Neuronal stem cell (in vitro differentiated cells): ENCODE results near the gene TRPC3. TPM values are rescaled to one million over a fixed set of nuclear protein-coding genes. Genes with fewer than 3 reads are reported as not detected.

ENCODE experiments used
- DNase-seq: peaks from one replicate; pipeline ENCODE4 v3.0.0-alpha.2; 2013; ENCODE audit warnings: low spot score
- H2AFZ ChIP-seq: one replicate; pipeline ENCODE4 v1.6.1; 2013; ENCODE audit warnings: mild to moderate bottlenecking, low read length, inconsistent platforms
- H2AK5ac ChIP-seq: 2 replicates; pipeline ENCODE4 v1.6.1; 2013; ENCODE audit warnings: low read depth, mild to moderate bottlenecking, inconsistent platforms, low read length, moderate library complexity, mixed read lengths
- H2BK120ac ChIP-seq: 2 replicates; pipeline ENCODE4 v1.6.1; 2013; ENCODE audit warnings: low read depth, mild to moderate bottlenecking, inconsistent platforms, low read length, moderate library complexity, mixed read lengths
- H2BK12ac ChIP-seq: one replicate; pipeline ENCODE4 v1.6.1; 2013; ENCODE audit warnings: low read length, inconsistent platforms
- H2BK15ac ChIP-seq: 2 replicates; pipeline ENCODE4 v1.6.1; 2013; ENCODE audit warnings: mild to moderate bottlenecking, low read length, inconsistent platforms, mixed read lengths
- H2BK5ac ChIP-seq: one replicate; pipeline ENCODE4 v1.6.1; 2013; ENCODE audit warnings: inconsistent platforms, mild to moderate bottlenecking, low read length, moderate library complexity
- H3K14ac ChIP-seq: one replicate; pipeline ENCODE4 v1.6.1; 2013; ENCODE audit warnings: low read length, inconsistent platforms
- H3K18ac ChIP-seq: 2 replicates; pipeline ENCODE4 v1.6.1; 2013; ENCODE audit warnings: low read length, inconsistent platforms
- H3K23ac ChIP-seq: 2 replicates; pipeline ENCODE4 v1.6.1; 2013; ENCODE audit warnings: low read depth, mild to moderate bottlenecking, mixed read lengths, low read length, inconsistent platforms; ENCODE audit not compliant: poor library complexity
- H3K27ac ChIP-seq: replicated peaks from 3 replicates; pipeline ENCODE4 v1.5.1; 2013; ENCODE audit warnings: low read length, inconsistent platforms
- H3K27me3 ChIP-seq, 3 experiments: 2 replicates each; pipeline ENCODE4 v1.6.1; 2013; ENCODE audit warnings: low read length in 3 of 3, mild to moderate bottlenecking in 2 of 3, inconsistent platforms in 1 of 3, low read depth in 1 of 3, mixed read lengths in 1 of 3, moderate library complexity in 1 of 3; ENCODE audit not compliant: control insufficient read depth in 3 of 3, insufficient read depth in 3 of 3
- H3K36me3 ChIP-seq, 2 donors: replicated peaks in 1 of 2; 2 replicates each; pipeline ENCODE4 v1.6.1; 2013; ENCODE audit warnings: low read length in 2 of 2; ENCODE audit not compliant: control insufficient read depth in 2 of 2, insufficient read depth in 2 of 2
- H3K4ac ChIP-seq: 2 replicates; pipeline ENCODE4 v1.6.1; 2013; ENCODE audit warnings: inconsistent platforms, mild to moderate bottlenecking, low read length, moderate library complexity
- H3K4me1 ChIP-seq, 2 donors: 1 replicate in 1 of 2; 2 replicates in 1 of 2; pipeline ENCODE4 v1.6.1; 2013; ENCODE audit warnings: low read length in 2 of 2, low read depth in 1 of 2; ENCODE audit not compliant: control insufficient read depth in 2 of 2, insufficient read depth in 1 of 2
- H3K4me2 ChIP-seq: one replicate; pipeline ENCODE4 v1.6.1; 2013; ENCODE audit warnings: mild to moderate bottlenecking, low read length, inconsistent platforms; ENCODE audit not compliant: insufficient read depth, poor library complexity, severe bottlenecking
- H3K4me3 ChIP-seq, 2 donors: 2 replicates each; pipeline ENCODE4 v1.5.1; 2013; ENCODE audit warnings: low read length in 2 of 2, mild to moderate bottlenecking in 2 of 2, inconsistent platforms in 1 of 2, moderate library complexity in 1 of 2
- H3K79me1 ChIP-seq: one replicate; pipeline ENCODE4 v1.6.1; 2013; ENCODE audit warnings: low read depth, mild to moderate bottlenecking, inconsistent platforms, low read length, moderate library complexity
- H3K9ac ChIP-seq: one replicate; pipeline ENCODE4 v1.6.1; 2013; ENCODE audit warnings: mild to moderate bottlenecking, low read depth, low read length, inconsistent platforms; ENCODE audit not compliant: poor library complexity
- H3K9me3 ChIP-seq, 2 donors: replicated peaks in 1 of 2; 2 replicates each; pipeline versions ENCODE3 to v1.6.1; 2013; ENCODE audit warnings: low read length in 2 of 2, mild to moderate bottlenecking in 2 of 2, inconsistent platforms in 1 of 2, low read depth in 1 of 2, mixed read lengths in 1 of 2, moderate library complexity in 1 of 2; ENCODE audit not compliant: control insufficient read depth in 2 of 2, insufficient read depth in 1 of 2
- H4K8ac ChIP-seq: one replicate; pipeline ENCODE4 v1.6.1; 2013; ENCODE audit warnings: low read depth, mild to moderate bottlenecking, inconsistent platforms, low read length, moderate library complexity
- H4K91ac ChIP-seq: one replicate; pipeline ENCODE4 v1.6.1; 2013; ENCODE audit warnings: low read length, low read depth, mild to moderate bottlenecking, inconsistent platforms; ENCODE audit not compliant: poor library complexity
- WGBS, 2 donors: extraction: QIAGEN DNeasy Blood & Tissue Kit; methylation state at CpG; one replicate each; pipeline ENCODE4 v1.1.7; 2013; ENCODE audit warnings: missing lambda C conversion rate in 2 of 2, mixed read lengths in 1 of 2; ENCODE audit not compliant: insufficient read length in 2 of 2, insufficient replicate concordance in 1 of 2; ENCODE audit errors: extremely low coverage in 2 of 2; 5-methylcytosine and 5-hydroxymethylcytosine counted together
- polyA plus RNA-seq, 2 experiments: library from polyadenylated mRNA; stranded (reverse); fragments of 200-250 nt; gene quantifications; one replicate each; pipeline ENCODE4 v1.2.3, GENCODE V29; 2013

TRPC3 gene
- 0.07 TPM for polyA plus RNA-seq (2013, experiment 1 of 2)
- 0.01 TPM for polyA plus RNA-seq (2013, experiment 2 of 2)

- Histone ChIP-seq H3K36me3 (no peaks in the 10 kb centered on the region), H3K4ac (no peak within 1 kb of the TSS), H4K91ac (no peak within 1 kb of the TSS), H3K4me2 (peak within 1 kb of the TSS; percentile 98), H4K8ac (no peak within 1 kb of the TSS), H2BK120ac (no peak within 1 kb of the TSS), H3K27me3 (peaks cover 15 to 65% (median 47%) of the 10 kb centered on the region in 3 experiments), H3K23ac (peak within 1 kb of the TSS; percentile 77), H3K18ac (peak within 1 kb of the TSS; percentile 83), H2BK15ac (no peak within 1 kb of the TSS), H3K4me3 (peak within 1 kb of the TSS; percentile 57 to 84), H3K27ac (no peak within 1 kb of the TSS), H3K9me3 (peaks cover 0 to 3% of the 10 kb centered on the region in 2 donors), H3K9ac (peak within 1 kb of the TSS; percentile 82), H3K4me1 (peaks cover 0 to 5% of the 10 kb centered on the region in 2 donors), H3K14ac (no peak within 1 kb of the TSS), H2BK5ac (no peak within 1 kb of the TSS), H2BK12ac (no peak within 1 kb of the TSS), H2AK5ac (peak within 1 kb of the TSS; percentile 81), H3K79me1 (no peaks in the 10 kb centered on the region), H2AFZ (peak within 1 kb of the TSS; percentile 99)
- WGBS, 2 donors: no CpG with 5 or more reads among the region's 69 CpGs
- DNase-seq: peak; percentile 51
Observed at GRCh38 chr4:121951521-121952110, at the start of gene TRPC3. Gene TRPC3 (minus strand): TSS chr4:121952060. CDS start chr4:121951680, 380 bp downstream.

GRCh38 chr4:122000849-122001248, 49.0 kb upstream of the TRPC3 start:
- no peak overlapping the region for H3K27ac ChIP-seq
- H2BK15ac ChIP-seq: no peak overlapping the region

GRCh38 chr4:121998024-121998423, 46.2 kb upstream of the TRPC3 start:
- Histone ChIP-seq H3K23ac (no peak overlapping the region), H2BK15ac (no peak overlapping the region), H3K18ac (no peak overlapping the region), H3K4ac (no peak overlapping the region), H3K9me3 (no peaks in the 10 kb centered on the region), H3K79me1 (no peaks in the 10 kb centered on the region), H3K27ac (no peak overlapping the region), H2AFZ (no peak overlapping the region), H4K91ac (no peak overlapping the region), H2BK12ac (no peak overlapping the region), H2AK5ac (no peak overlapping the region), H3K9ac (no peak overlapping the region), H3K4me2 (no peak overlapping the region), H3K4me3 (no peak overlapping the region), H3K14ac (no peak overlapping the region), H3K27me3 (peaks cover 0 to 7% (median 0%) of the 10 kb centered on the region in 3 experiments), H3K4me1 (peaks cover 0 to 1% of the 10 kb centered on the region in 2 donors), H3K36me3 (no peaks in the 10 kb centered on the region), H2BK5ac (no peak overlapping the region), H4K8ac (no peak overlapping the region), H2BK120ac (no peak overlapping the region)
- DNase-seq: no peak
- no CpG with 5 or more reads among the region's 4 CpGs for whole genome bisulfite sequencing, 2 donors

More at GRCh38 chr4:122000849-122001248, 49.0 kb upstream of the TRPC3 start:
- no peak overlapping the region for H2AK5ac ChIP-seq
- no peak overlapping the region for H3K4me3 ChIP-seq
- no peak for DNase-seq
- WGBS, 2 donors: no CpG with 5 or more reads among the region's 4 CpGs
- no peak overlapping the region for H3K23ac ChIP-seq
- no peak overlapping the region for H2BK12ac ChIP-seq
- no peak overlapping the region for H3K4ac ChIP-seq
- H3K14ac ChIP-seq: no peak overlapping the region
- H3K36me3 ChIP-seq: no peaks in the 10 kb centered on the region
- no peak overlapping the region for H3K18ac ChIP-seq
- H3K9me3 ChIP-seq: no peaks in the 10 kb centered on the region
- no peak overlapping the region for H2BK120ac ChIP-seq
- H3K4me2 ChIP-seq: no peak overlapping the region
- H3K27me3 ChIP-seq: peaks cover 0 to 7% (median 0%) of the 10 kb centered on the region in 3 experiments
- H3K9ac ChIP-seq: no peak overlapping the region
- H2BK5ac ChIP-seq: no peak overlapping the region
- H4K8ac ChIP-seq: no peak overlapping the region
- no peak overlapping the region for H4K91ac ChIP-seq
- no peaks in the 10 kb centered on the region for H3K79me1 ChIP-seq
- no peak overlapping the region for H2AFZ ChIP-seq
- peaks cover 0 to 1% of the 10 kb centered on the region in 2 donors for H3K4me1 ChIP-seq

- no peak for DNase-seq
- Histone ChIP-seq H3K36me3 (no peaks in the 10 kb centered on the region), H3K14ac (no peak overlapping the region), H2BK120ac (no peak overlapping the region), H3K4me2 (no peak overlapping the region), H3K9ac (no peak overlapping the region), H4K91ac (no peak overlapping the region), H3K27me3 (peaks cover 0 to 15% (median 0%) of the 10 kb centered on the region in 3 experiments), H3K79me1 (no peaks in the 10 kb centered on the region), H3K23ac (no peak overlapping the region), H3K9me3 (no peaks in the 10 kb centered on the region), H3K4me1 (peaks cover 0 to 1% of the 10 kb centered on the region in 2 donors), H2BK5ac (no peak overlapping the region), H3K18ac (no peak overlapping the region), H3K4ac (no peak overlapping the region), H3K4me3 (no peak overlapping the region), H2BK15ac (no peak overlapping the region), H2AFZ (no peak overlapping the region), H2AK5ac (no peak overlapping the region), H4K8ac (no peak overlapping the region), H2BK12ac (no peak overlapping the region), H3K27ac (no peak overlapping the region)
- no CpG with 5 or more reads among the region's 3 CpGs for WGBS, 2 donors
Observed at GRCh38 chr4:121995790-121996537, 44.1 kb upstream of the TRPC3 start.
